ENCODE data around the gene MRPL55. TPM values are rescaled to one million over a fixed set of nuclear protein-coding genes. Genes with fewer than 3 reads are reported as not detected.

MRPL55 gene
- total RNA-seq, 4 donors from 2014 or later, result 23.5 to 125 (median 87.5) TPM

DNA sequence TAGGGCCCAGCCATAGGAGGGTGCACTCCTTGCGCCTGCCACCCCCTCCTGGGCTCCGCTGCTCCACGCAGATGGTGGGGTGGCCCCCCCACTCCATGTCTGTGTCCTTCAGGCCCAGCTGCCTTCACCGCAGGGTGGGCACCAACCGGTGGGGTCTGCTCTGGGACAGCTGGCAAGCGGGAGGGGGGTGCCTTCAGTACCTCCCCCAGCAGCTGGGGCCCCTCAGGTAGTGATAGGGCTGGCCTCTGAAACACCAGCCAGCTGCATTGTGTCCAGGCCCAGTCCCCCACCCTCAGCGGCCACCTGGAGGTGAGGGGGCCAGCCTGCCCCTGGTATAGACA is 41.0 kb upstream of the MRPL55 start:
- WGBS, 2 donors, result 83 to 86% methylated on average over 2 to 4 of the region's 7 CpGs
- peak overlapping the region; percentile 49 to 76 (median 71) for H3K27ac ChIP-seq
- H3K9me3 ChIP-seq, result no peaks in the 10 kb centered on the region
- no peak for DNase-seq
- no peak overlapping the region for H3K4me3 ChIP-seq (replicated peaks in 1 of 3)
- peaks cover 12 to 16% of the 10 kb centered on the region in 2 donors for H3K36me3 ChIP-seq
- no peaks in the 10 kb centered on the region for H3K27me3 ChIP-seq
- intact Hi-C loops (cut with DNase I), result no loop called here
- TF ChIP-seq, protein P1, sequence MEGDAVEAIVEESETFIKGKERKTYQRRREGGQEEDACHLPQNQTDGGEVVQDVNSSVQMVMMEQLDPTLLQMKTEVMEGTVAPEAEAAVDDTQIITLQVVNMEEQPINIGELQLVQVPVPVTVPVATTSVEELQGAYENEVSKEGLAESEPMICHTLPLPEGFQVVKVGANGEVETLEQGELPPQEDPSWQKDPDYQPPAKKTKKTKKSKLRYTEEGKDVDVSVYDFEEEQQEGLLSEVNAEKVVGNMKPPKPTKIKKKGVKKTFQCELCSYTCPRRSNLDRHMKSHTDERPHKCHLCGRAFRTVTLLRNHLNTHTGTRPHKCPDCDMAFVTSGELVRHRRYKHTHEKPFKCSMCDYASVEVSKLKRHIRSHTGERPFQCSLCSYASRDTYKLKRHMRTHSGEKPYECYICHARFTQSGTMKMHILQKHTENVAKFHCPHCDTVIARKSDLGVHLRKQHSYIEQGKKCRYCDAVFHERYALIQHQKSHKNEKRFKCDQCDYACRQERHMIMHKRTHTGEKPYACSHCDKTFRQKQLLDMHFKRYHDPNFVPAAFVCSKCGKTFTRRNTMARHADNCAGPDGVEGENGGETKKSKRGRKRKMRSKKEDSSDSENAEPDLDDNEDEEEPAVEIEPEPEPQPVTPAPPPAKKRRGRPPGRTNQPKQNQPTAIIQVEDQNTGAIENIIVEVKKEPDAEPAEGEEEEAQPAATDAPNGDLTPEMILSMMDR (IDR thresholded peaks at IDR 0.05), result no peak
- no peak for TF ChIP-seq POLR2A (IDR thresholded peaks at IDR 0.05)
- peaks cover 0 to 37% of the 10 kb centered on the region in 2 donors for H3K4me1 ChIP-seq

DNA sequence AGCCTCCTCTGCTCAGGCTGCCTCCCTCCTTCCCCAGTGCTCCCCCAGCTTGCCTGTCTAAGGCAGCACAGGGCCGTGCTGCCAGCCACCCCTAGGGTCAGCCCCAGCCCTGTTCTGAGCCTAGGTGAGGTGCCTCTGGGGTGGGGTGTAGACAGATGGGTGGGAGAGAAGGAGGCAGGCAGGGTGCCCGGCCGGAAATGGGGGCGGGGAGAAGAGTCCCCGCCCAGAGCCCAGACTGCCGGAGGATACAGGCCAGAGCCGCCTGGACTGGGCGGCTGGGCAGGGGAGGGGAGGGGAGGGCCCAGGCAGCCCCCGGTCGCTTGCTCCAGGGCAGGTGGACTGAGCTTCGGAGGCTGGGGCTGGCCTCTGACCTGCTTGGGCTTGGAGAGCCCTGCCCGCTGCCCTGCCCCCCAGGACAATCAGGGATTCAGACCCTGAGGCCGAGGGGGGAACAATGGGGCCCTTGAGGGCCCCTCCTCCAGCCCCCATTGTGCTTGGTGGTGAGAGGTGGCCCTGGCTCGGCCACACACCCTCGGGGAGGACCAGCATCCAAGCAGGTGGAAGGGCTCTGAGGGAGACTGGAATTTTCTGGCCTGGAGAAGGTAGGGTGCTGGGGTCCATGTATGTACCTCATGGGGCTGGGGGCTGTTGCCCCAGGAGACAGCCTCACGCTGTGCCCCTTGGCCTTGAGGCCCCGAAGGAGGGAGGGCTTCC is 40.5 kb upstream of the MRPL55 start, which contains the start of gene GJC2:
TSS of gene GJC2 (plus strand) at position 525 of the 714 bp plus-strand sequence. CDS start 7,829 bp downstream, outside the sequence.
- Histone ChIP-seq H3K27me3 (no peaks in the 10 kb centered on the region), H3K4me3 (replicated peaks in 1 of 3) (no peak within 1 kb of the TSS), H3K9me3 (no peaks in the 10 kb centered on the region), H3K36me3 (peaks cover 12 to 16% of the 10 kb centered on the region in 2 donors), H3K27ac (peak within 1 kb of the TSS; percentile 49 to 76 (median 71)), H3K4me1 (peaks cover 0 to 37% of the 10 kb centered on the region in 2 donors)
- WGBS, 2 donors, result 59 to 75% methylated on average over 9 to 11 of the region's 17 CpGs
- DNase-seq, result no peak
- intact Hi-C loops (cut with DNase I), result no loop called here
- TF ChIP-seq, protein P1 (IDR thresholded peaks at IDR 0.05), result no peak
- TF ChIP-seq POLR2A (IDR thresholded peaks at IDR 0.05), result no peak

DNA sequence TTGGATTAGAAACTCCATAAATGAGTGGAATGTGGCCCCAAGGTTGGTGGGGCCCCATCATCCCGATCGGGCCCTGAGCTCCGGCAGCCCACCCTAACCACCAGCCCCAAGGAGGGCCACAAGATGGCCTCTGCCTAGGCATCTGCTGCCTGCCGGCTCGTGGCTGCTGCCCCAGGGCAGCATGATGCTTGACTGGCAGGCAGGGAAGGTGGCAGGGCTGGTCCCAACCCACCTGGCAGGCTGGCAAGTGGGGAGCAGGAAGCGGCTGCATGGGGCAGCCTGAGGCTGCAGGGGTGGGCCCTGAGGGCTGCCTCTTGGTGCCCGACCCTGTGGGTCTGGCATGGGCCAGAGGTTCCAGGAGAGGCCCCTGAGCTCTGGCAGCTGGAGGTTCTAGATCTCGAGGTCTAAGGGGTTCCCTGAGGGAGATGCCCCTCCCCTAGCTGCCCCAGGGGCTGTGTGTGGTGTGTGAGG is 39.9 kb upstream of the MRPL55 start:
- Histone ChIP-seq H3K27me3 (no peaks in the 10 kb centered on the region), H3K4me1 (peaks cover 0 to 41% of the 10 kb centered on the region in 2 donors), H3K9me3 (no peaks in the 10 kb centered on the region), H3K27ac (peak overlapping the region; percentile 49 to 76 (median 71)), H3K36me3 (peaks cover 12 to 16% of the 10 kb centered on the region in 2 donors), H3K4me3 (replicated peaks in 1 of 3) (no peak overlapping the region)
- WGBS, 2 donors, result 57 to 85% methylated on average over 2 to 5 of the region's 8 CpGs
- TF ChIP-seq, protein P1 (IDR thresholded peaks at IDR 0.05), result no peak
- no peak for TF ChIP-seq POLR2A (IDR thresholded peaks at IDR 0.05)
- no peak for DNase-seq
- intact Hi-C loops (cut with DNase I), result no loop called here

DNA sequence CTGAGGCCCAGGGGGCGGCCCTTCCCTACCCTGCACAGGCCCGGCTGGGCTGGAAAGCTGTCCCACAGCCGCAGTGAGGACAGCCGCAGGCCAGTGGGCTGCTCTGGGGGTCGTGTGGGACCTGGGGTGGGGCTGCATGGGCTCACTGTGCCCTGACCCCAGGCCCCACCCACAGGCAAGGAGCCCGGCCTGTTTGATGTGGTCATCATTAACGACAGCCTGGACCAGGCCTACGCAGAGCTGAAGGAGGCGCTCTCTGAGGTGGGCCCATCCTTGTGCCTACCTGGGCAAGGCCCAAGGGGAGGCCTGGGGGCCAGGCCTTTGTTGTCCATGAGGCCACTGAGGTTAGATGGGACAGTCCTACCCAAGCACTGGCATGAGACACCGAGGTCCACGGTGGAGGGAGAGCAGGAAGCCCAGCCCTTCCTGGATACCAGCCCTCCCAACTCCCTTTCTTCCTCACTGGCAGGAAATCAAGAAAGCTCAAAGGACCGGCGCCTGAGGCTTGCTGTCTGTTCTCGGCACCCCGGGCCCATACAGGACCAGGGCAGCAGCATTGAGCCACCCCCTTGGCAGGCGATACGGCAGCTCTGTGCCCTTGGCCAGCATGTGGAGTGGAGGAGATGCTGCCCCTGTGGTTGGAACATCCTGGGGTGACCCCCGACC is 39.2 kb upstream of the MRPL55 start:
- intact Hi-C loops (cut with DNase I), result no loop called here
- Histone ChIP-seq H3K27me3 (no peaks in the 10 kb centered on the region), H3K9me3 (no peaks in the 10 kb centered on the region), H3K27ac (peak overlapping the region in 2 of 3 donors; percentile 71 to 76), H3K36me3 (peaks cover 12 to 16% of the 10 kb centered on the region in 2 donors), H3K4me1 (peaks cover 0 to 47% of the 10 kb centered on the region in 2 donors), H3K4me3 (replicated peaks in 1 of 3) (no peak overlapping the region)
- TF ChIP-seq, protein P1 (IDR thresholded peaks at IDR 0.05), result no peak
- TF ChIP-seq POLR2A (IDR thresholded peaks at IDR 0.05), result no peak
- DNase-seq, result no peak
- WGBS, 2 donors, result 67 to 79% methylated on average over 5 to 9 of the region's 18 CpGs

DNA sequence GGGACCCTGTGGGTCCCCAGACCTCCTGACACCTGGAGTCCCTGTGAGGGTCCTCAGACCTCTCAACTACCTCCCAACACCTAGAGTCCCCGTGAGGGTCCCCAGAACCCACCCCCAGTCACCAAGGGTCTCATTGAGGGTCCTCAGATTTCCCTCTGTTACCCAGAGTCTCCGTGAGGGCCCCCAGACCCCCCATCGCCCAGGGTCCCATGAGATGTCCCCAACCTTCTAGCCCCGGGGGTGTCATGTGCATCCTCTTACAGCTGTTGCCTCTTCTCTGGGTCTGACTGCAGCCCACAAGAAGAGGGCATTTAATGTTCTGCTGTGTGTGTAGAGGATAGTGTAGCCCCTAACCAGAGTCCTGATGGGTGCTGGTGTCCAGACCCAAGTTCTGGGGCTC is 38.7 kb upstream of the MRPL55 start:
- no peak for TF ChIP-seq POLR2A (IDR thresholded peaks at IDR 0.05)
- TF ChIP-seq, protein P1 (IDR thresholded peaks at IDR 0.05), result no peak
- no peak for DNase-seq
- no peaks in the 10 kb centered on the region for H3K27me3 ChIP-seq
- peak overlapping the region in 1 of 3 donors; percentile 76 for H3K27ac ChIP-seq
- H3K36me3 ChIP-seq, result peaks cover 12 to 16% of the 10 kb centered on the region in 2 donors
- intact Hi-C loops (cut with DNase I), result no loop called here
- peaks cover 3 to 52% of the 10 kb centered on the region in 2 donors for H3K4me1 ChIP-seq
- WGBS, 2 donors, result 91 to 95% methylated on average over 4 of the region's 4 CpGs
- H3K9me3 ChIP-seq, result no peaks in the 10 kb centered on the region
- H3K4me3 ChIP-seq (replicated peaks in 1 of 3), result no peak overlapping the region

All from thyroid gland (tissue), 4 donors.